ENCODE measurements around the gene PCGF3. TPM values are rescaled to one million over a fixed set of nuclear protein-coding genes. Genes with fewer than 3 reads are reported as not detected.

PCGF3 gene
- total RNA-seq, 4 donors from 2014 or later: 14.5 to 31.9 (median 21.6) TPM

DNA sequence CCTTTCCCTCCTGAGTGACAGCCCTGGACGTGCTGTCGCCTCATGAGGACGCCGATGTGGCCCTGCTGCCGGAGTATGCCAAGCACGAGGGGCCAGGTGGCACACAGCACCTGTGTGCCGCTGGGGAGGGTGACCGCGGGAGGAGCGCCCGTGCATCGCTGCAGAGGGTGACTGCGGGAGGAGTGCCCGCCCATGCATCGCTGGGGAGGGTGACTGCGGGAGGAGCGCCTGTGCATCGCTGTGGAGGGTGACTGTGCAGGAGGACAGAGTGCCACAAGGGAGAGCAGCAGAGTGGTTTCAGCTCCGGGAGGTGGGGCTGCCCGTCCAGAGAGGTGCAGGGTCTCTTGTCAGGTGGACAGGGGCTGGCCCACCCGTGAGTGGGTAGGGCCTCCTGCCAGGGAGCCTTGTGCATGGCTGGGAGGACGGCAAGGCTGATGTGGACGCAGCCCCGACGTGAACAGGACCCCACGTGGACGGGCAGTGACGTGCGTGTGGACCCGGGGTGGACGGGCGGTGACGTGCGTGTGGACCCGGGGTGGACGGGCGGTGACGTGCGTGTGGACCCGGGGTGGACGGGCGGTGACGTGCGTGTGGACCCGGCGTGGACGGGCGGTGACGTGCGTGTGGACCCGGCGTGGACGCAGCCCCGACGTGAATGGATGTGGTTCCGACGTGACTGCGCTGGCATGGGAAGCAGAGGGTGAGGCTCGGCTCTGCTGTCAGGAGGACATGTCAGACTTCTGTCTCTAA lies 14.7 kb downstream of the PCGF3 start:
- ATAC-seq: no peak
- Histone ChIP-seq H3K9me3 (no peaks in the 10 kb centered on the region), H3K4me1 (no peaks in the 10 kb centered on the region), H3K4me3 (no peak overlapping the region), H3K27me3 (no peaks in the 10 kb centered on the region), H3K36me3 (no peaks in the 10 kb centered on the region), H3K27ac (no peak overlapping the region)
- TF ChIP-seq, protein P1, sequence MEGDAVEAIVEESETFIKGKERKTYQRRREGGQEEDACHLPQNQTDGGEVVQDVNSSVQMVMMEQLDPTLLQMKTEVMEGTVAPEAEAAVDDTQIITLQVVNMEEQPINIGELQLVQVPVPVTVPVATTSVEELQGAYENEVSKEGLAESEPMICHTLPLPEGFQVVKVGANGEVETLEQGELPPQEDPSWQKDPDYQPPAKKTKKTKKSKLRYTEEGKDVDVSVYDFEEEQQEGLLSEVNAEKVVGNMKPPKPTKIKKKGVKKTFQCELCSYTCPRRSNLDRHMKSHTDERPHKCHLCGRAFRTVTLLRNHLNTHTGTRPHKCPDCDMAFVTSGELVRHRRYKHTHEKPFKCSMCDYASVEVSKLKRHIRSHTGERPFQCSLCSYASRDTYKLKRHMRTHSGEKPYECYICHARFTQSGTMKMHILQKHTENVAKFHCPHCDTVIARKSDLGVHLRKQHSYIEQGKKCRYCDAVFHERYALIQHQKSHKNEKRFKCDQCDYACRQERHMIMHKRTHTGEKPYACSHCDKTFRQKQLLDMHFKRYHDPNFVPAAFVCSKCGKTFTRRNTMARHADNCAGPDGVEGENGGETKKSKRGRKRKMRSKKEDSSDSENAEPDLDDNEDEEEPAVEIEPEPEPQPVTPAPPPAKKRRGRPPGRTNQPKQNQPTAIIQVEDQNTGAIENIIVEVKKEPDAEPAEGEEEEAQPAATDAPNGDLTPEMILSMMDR (IDR thresholded peaks at IDR 0.05 in 4 of 5, conservative IDR thresholded peaks at IDR 0.05 in 1 of 5): no peak
- TF ChIP-seq POLR2A (IDR thresholded peaks at IDR 0.05): no peak
- in situ Hi-C loops (cut with MboI; ENCODE audit: low sequenced_read_pairs in 4 of 4): no loop called here
- DNase-seq: no peak
- intact Hi-C loops (cut with DNase I; ENCODE audit: low total_unique reads): no loop called here

DNA sequence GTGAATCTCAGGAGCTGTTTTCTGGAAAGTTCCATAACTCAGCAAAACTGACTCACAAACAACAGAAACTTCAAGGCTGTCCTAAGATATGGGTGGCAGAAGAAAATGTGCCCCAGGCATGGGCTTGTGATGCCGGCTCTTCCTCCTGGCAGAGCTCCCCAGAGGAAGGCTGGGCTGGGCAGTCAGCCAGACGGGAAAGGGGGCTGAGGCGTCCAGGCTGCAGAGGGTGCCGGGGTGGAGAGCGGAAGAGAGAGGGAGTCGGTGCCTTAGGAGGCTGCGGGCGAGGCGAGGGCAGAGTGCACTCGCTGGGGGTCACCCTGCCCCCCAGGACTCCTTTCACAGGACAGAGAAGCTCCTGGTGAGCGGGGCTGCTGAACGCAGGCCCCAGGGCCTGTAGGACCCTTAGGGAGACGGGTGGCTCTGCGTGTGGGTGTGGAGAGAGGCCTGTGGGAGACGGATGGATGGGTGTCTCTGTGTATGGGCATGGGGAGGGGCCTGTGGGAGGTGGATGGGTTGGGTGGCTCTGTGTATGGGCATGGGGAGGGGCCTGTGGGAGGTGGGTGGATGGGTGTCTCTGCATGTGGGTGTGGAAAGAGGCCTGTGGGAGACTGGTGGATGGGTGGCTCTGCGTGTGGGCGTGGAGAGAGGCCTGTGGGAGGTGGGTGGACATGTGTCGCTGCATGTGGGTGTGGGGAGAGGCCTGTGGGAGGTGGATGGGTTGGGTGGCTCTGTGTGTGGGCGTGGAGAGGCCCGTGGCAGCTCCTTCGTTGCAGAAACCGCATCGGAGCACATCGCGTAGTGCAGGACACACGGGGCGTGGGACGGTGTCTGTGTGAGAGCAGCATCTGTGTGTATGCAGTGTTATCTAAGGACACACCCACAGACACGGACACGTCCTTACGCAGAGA lies 15.9 kb downstream of the PCGF3 start:
- no peak for ATAC-seq
- Histone ChIP-seq H3K36me3 (no peaks in the 10 kb centered on the region), H3K4me1 (peaks cover 0 to 4% of the 10 kb centered on the region in 2 donors), H3K9me3 (no peaks in the 10 kb centered on the region), H3K27me3 (no peaks in the 10 kb centered on the region), H3K4me3 (no peak overlapping the region), H3K27ac (no peak overlapping the region)
- TF ChIP-seq, protein P1 (IDR thresholded peaks at IDR 0.05 in 4 of 5, conservative IDR thresholded peaks at IDR 0.05 in 1 of 5): no peak
- no peak for TF ChIP-seq POLR2A (IDR thresholded peaks at IDR 0.05)
- no peak for DNase-seq
- in situ Hi-C loops (cut with MboI; ENCODE audit: low sequenced_read_pairs in 4 of 4) (no loop called here), intact Hi-C loops (cut with DNase I; ENCODE audit: low total_unique reads) (no loop called here)

DNA sequence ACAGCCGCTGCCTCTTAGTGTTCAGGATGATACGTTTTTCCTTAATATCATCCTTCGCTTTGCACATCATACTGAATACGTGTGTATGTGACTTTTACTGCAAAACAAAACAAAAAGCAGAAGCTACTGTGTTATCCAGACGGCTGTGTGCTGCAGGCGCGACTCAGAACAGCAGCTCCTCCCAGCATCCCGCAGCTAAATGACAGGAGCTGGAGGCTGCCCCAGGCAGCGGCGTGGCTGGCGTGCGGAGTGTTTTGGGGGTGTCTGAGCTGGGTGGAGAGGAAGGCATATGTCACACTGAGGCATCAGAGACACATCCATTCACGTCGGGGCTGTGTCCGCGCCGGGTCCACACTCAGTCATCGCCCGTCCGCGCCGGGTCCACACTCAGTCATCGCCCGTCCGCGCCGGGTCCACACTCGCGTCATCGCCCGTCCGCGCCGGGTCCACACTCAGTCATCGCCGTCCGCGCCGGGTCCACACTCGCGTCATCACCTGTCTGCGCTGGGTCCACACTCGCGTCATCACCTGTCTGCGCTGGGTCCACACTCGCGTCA lies 16.6 kb downstream of the PCGF3 start:
- no peak for DNase-seq
- in situ Hi-C loops (cut with MboI; ENCODE audit: low sequenced_read_pairs in 4 of 4) (no loop called here), intact Hi-C loops (cut with DNase I; ENCODE audit: low total_unique reads) (no loop called here)
- H3K4me3 ChIP-seq: no peak overlapping the region
- ATAC-seq: no peak
- H3K4me1 ChIP-seq: peaks cover 0 to 9% of the 10 kb centered on the region in 2 donors
- H3K9me3 ChIP-seq: no peaks in the 10 kb centered on the region
- TF ChIP-seq POLR2A (IDR thresholded peaks at IDR 0.05): no peak
- TF ChIP-seq, protein P1 (IDR thresholded peaks at IDR 0.05 in 4 of 5, conservative IDR thresholded peaks at IDR 0.05 in 1 of 5): no peak
- no peaks in the 10 kb centered on the region for H3K36me3 ChIP-seq
- no peak overlapping the region for H3K27ac ChIP-seq
- no peaks in the 10 kb centered on the region for H3K27me3 ChIP-seq

DNA sequence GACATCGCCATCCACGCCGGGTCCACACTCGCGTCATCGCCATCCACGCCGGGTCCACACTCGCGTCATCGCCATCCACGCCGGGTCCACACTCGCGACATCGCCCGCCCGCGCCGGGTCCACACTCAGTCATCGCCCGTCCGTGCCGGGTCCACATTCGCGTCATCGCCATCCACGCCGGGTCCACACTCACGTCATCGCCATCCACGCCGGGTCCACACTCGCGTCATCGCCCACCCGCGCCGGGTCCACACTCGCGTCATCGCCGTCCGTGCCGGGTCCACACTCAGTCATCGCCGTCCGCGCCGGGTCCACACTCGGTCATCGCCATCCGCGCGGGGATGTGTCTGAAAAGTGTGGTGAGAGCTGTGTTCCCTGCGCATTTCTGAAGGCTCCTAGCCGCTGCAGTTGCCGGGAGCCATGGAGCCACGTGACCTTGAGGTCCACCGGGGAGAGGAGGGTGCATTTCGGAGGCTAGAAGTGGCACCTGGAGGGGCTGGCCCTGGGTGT lies 17.3 kb downstream of the PCGF3 start:
- no peaks in the 10 kb centered on the region for H3K27me3 ChIP-seq
- no peak for DNase-seq
- no peak overlapping the region for H3K27ac ChIP-seq
- H3K36me3 ChIP-seq: no peaks in the 10 kb centered on the region
- H3K4me1 ChIP-seq: peaks cover 0 to 9% of the 10 kb centered on the region in 2 donors
- no peak overlapping the region for H3K4me3 ChIP-seq
- no peak for ATAC-seq
- TF ChIP-seq POLR2A (IDR thresholded peaks at IDR 0.05): no peak
- TF ChIP-seq, protein P1 (IDR thresholded peaks at IDR 0.05 in 4 of 5, conservative IDR thresholded peaks at IDR 0.05 in 1 of 5): no peak
- intact Hi-C loops (cut with DNase I; ENCODE audit: low total_unique reads): no loop called here
- no peaks in the 10 kb centered on the region for H3K9me3 ChIP-seq
- in situ Hi-C loops (cut with MboI; ENCODE audit: low sequenced_read_pairs in 4 of 4): no loop called here

Data from gastrocnemius medialis (tissue), 4 donors.